Astrocyte of the cerebellum (primary cell): ENCODE data around the gene MROH8.

ENCODE experiments used
- DNase-seq: peaks from one replicate; pipeline ENCODE4 v3.0.0-alpha.2; 2011; ENCODE audit warnings: low read depth
- H3K4me3 ChIP-seq: 2 replicates; pipeline ENCODE4 v1.5.1; 2011; ENCODE audit warnings: mild to moderate bottlenecking, low read depth, low read length, moderate library complexity
- in situ Hi-C: cut with HindIII; loops from 2 replicates; pipeline ENCODE4 v1.10.0; 2017; ENCODE audit warnings: low sequenced_read_pairs
- TF ChIP-seq, protein P1 (sequence below): IDR thresholded peaks from 2 replicates; pipeline ENCODE4 v1.5.1; 2012; ENCODE audit warnings: low read length, low read depth, moderate library complexity, mild to moderate bottlenecking; ENCODE audit errors: missing control alignments

MROH8 gene

DNA sequence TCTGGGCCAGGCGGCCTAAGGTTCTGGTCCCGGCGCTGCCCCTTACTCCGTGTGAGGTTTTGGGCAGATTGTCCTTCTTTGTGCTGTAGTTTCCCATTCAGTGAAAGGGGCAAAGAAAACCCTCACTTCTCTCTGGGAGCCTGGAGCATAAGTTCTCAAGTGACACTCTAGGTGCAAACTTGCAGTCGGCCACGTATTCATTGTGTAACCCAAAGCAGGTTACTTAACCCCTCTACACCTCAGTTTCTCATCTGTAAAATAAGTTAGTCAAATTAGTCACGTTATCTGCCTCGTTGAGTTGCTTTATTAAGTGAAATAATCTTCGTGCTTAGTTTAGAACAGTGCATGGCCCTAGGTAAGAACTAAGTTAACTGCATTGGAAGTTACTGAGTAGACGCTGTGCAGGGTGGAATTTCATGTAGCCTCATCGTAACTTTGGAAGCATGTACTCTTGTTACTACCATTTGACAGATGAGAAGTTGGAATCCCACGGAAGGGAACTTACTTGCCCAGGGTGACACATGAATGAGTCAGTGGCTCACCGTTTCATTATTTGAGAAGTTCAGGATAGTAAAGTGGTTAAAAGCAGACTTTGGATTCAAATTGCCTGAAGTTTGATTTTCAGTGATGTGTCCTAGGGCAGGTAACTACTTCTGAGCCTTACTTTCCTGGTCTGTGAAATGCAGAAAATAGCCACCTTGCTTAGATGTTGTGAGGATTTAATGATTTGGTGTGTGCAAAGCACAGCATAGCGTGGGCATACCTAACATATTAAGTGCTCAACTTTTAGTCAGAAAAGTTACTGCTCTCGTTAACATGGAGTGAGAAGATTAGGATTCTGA is 556 bp upstream of the MROH8 start:
- in situ Hi-C loops: no loop called here
- TF ChIP-seq, protein P1, sequence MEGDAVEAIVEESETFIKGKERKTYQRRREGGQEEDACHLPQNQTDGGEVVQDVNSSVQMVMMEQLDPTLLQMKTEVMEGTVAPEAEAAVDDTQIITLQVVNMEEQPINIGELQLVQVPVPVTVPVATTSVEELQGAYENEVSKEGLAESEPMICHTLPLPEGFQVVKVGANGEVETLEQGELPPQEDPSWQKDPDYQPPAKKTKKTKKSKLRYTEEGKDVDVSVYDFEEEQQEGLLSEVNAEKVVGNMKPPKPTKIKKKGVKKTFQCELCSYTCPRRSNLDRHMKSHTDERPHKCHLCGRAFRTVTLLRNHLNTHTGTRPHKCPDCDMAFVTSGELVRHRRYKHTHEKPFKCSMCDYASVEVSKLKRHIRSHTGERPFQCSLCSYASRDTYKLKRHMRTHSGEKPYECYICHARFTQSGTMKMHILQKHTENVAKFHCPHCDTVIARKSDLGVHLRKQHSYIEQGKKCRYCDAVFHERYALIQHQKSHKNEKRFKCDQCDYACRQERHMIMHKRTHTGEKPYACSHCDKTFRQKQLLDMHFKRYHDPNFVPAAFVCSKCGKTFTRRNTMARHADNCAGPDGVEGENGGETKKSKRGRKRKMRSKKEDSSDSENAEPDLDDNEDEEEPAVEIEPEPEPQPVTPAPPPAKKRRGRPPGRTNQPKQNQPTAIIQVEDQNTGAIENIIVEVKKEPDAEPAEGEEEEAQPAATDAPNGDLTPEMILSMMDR: no peak
- peak; percentile 15 for DNase-seq

DNA sequence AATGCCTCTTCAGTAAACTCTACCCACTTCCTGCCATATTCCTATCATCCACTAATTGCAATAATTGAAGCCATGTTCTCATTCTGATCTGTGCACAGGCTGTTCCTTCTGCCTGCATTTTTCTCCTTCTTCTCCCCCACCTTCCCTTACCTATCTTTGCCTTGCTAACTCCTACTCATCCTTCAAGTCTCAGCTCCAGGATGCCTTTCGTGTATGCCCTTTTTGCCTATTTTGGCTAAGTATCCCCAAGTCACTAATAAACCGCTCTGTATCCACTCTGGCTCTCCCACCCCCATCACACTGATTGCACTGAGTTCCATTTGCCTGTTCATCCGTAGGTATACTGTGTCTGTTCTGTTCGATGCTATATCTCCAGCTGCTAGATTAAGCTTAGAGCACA is 6.5 kb downstream of the MROH8 start:
- no peak for DNase-seq
- TF ChIP-seq, protein P1: no peak
- in situ Hi-C loops: no loop called here
- no peak overlapping the region for H3K4me3 ChIP-seq

More for the DNA sequence above, 556 bp upstream of the MROH8 start:
- peak overlapping the region; percentile 92 for H3K4me3 ChIP-seq

DNA sequence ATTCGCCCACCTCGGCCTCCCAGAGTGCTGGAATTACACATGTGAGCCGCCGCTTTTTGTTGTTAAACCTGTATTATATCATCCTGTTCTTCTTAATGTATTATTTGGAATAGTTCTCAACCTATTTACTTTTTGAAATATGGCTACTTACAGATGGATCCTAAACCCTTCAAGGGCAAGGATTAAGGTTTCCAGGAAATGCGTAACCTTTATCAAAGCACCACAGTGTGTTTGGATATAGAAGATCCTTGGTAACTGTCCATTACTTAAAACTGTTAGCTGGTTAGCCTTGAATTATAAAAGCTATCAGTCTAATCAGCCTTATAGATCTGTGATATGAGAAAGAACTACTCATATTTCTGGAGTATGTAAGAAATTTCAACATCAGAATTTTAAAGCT is 12.5 kb downstream of the MROH8 start:
- no peak for DNase-seq
- no peak overlapping the region for H3K4me3 ChIP-seq
- TF ChIP-seq, protein P1: no peak
- in situ Hi-C loops: loop anchor here (5.0 kb wide), 1 partner anchor 45 kb away; no protein-coding TSS in a partner anchor

DNA sequence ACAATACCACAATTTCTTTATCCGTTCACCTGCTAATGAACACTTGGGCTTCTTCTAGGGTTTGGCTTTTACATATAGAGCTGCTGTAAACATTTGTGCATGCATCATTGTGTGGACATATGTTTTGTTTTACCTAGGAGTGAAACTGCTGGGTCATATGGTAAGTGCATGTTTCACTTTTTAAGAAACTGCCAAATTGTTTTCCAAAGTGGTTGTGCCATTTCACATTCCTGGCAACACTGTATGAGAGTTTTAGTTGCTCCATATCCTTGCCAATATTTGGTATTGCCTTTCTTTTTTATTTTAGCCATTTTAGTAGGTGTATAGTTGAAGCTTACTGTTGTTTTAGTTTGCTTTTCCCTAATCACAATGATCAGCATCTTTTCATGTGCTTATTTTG is 14.3 kb downstream of the MROH8 start:
- no peak overlapping the region for H3K4me3 ChIP-seq
- no peak for DNase-seq
- in situ Hi-C loops: loop anchor here (5.0 kb wide), 1 partner anchor 43 kb away; no protein-coding TSS in a partner anchor
- TF ChIP-seq, protein P1: no peak

DNA sequence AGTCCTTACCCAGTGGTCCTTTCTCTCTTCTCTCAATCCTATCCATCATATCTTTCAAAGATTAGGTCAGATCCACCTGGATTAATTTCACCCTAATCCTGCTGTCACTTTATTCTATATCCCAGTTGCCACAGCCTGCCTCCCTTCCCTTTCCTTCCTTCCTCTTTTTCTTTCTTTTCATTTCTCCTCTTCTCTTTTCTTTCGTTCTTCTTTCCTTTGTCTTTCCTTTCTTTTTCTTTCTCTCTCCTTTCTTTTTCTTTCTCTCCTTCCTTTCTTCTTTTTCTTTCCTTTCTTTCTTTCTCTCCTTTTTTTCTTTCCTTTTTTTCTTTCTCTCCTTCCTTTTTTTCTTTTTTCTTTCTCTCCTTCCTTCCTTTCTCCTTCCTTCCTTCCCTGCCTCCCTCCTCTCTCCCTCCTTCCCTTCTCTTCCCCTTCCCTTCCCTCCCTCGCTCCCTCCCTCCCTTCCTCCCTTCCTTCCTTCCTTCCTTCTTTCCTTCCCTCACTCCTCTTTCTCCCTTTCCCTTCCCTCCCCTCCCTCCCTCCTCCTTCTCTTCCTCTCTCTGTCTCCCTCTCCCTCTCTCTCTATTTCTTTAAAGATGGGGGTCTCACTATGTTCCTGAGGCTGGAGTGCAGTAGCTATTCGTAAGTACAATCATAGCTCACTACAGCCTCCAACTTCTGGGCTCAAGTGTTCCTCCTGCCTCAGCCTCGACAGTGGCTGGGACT is 15.4 kb downstream of the MROH8 start:
- TF ChIP-seq, protein P1: no peak
- DNase-seq: no peak
- in situ Hi-C loops: no loop called here
- H3K4me3 ChIP-seq: no peak overlapping the region

DNA sequence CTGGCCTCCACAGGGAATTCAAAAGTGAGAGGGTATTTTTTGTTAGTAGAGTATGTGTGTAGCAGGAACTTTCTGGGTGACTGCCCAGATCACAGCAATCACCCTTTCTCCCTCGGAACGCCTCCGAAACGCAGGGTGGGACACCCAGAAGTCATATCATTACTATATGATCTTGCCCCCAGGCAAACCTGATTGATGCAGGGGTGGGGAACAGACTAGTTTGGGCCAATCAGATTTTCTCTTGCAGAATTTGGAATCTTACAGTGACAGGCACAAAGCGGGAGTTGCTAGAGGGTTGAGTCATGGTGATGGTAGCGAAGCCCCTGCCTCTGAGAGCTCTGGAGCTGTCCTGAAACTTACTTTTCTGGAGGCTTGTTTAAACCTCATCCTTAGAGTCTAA is 16.7 kb downstream of the MROH8 start:
- H3K4me3 ChIP-seq: no peak overlapping the region
- DNase-seq: no peak
- in situ Hi-C loops: no loop called here
- TF ChIP-seq, protein P1: no peak
